HG03064 (cell line): ENCODE data around the gene FYTTD1.

ENCODE experiments used
- ATAC-seq: cut with Tn5 transposase; IDR thresholded peaks from one replicate; pipeline ENCODE4 v1.9.1; 2021; ENCODE audit warnings: low read depth; ENCODE audit not compliant: unreplicated experiment

The FYTTD1 gene

GRCh38 chr3:197736491-197737318 is 13.0 kb upstream of the FYTTD1 start, which contains the start of gene RUBCN:
RUBCN (minus strand) TSS chr3:197736904; CDS start chr3:197736719, 185 bp downstream.
- peak; percentile 74 for ATAC-seq

GRCh38 chr3:197737319-197737649 is 12.4 kb upstream of the FYTTD1 start:
- ATAC-seq, result no peak

GRCh38 chr3:197737749-197738462 is 11.8 kb upstream of the FYTTD1 start:
- no peak for ATAC-seq

GRCh38 chr3:197742787-197743186 is 6.9 kb upstream of the FYTTD1 start:
- no peak for ATAC-seq

- ATAC-seq, result no peak
These were observed 3.5 kb upstream of the FYTTD1 start for GRCh38 chr3:197746209-197746608.

- no peak for ATAC-seq
These were observed 2.9 kb upstream of the FYTTD1 start for GRCh38 chr3:197746801-197747237.

GRCh38 chr3:197748597-197749314 is 927 bp upstream of the FYTTD1 start:
- ATAC-seq, result no peak

GRCh38 chr3:197749315-197749600 is 425 bp upstream of the FYTTD1 start:
- ATAC-seq, result peak; percentile 20

GRCh38 chr3:197750396-197750831 is 731 bp downstream of the FYTTD1 start:
- ATAC-seq, result peak; percentile 48

GRCh38 chr3:197750858-197751737 is 1.4 kb downstream of the FYTTD1 start:
- no peak for ATAC-seq

- no peak for ATAC-seq
These were observed 2.4 kb downstream of the FYTTD1 start for GRCh38 chr3:197752107-197752506.

- no peak for ATAC-seq
These were observed 3.6 kb downstream of the FYTTD1 start for GRCh38 chr3:197753263-197753662.

GRCh38 chr3:197756704-197757103 is 7.0 kb downstream of the FYTTD1 start:
- ATAC-seq, result no peak

- ATAC-seq, result no peak
These were observed 8.8 kb downstream of the FYTTD1 start for GRCh38 chr3:197758512-197758911.

- ATAC-seq, result no peak
These were observed 12.1 kb downstream of the FYTTD1 start for GRCh38 chr3:197761784-197762183.

- no peak for ATAC-seq
These were observed 25.6 kb downstream of the FYTTD1 start for GRCh38 chr3:197775317-197775716.

GRCh38 chr3:197782230-197782629 is 32.5 kb downstream of the FYTTD1 start:
- ATAC-seq, result no peak

- no peak for ATAC-seq
These were observed 34.4 kb downstream of the FYTTD1 start for GRCh38 chr3:197784019-197784585.

- no peak for ATAC-seq
These were observed 37.7 kb downstream of the FYTTD1 start for GRCh38 chr3:197787412-197787811.

GRCh38 chr3:197789309-197789708 is 39.6 kb downstream of the FYTTD1 start:
- no peak for ATAC-seq
